ENCODE data around the gene PDZRN3. TPM values are rescaled to one million over a fixed set of nuclear protein-coding genes. Genes with fewer than 3 reads are reported as not detected.

Gene PDZRN3
- total RNA-seq, 4 donors from 2014 or later = 87.3 to 268 (median 107) TPM

- H3K4me1 ChIP-seq = peaks cover 7 to 12% of the 10 kb centered on the region in 2 donors
- no peak for DNase-seq
These were observed 131.0 kb downstream of the PDZRN3 start for GRCh38 chr3:73493543-73494308.

GRCh38 chr3:73492186-73492585 lies 132.6 kb downstream of the PDZRN3 start:
- Histone ChIP-seq H3K27ac (no peak overlapping the region), H3K4me3 (no peak overlapping the region), H3K36me3 (no peaks in the 10 kb centered on the region), H3K4me1 (peaks cover 7 to 24% of the 10 kb centered on the region in 2 donors), H3K9me3 (no peaks in the 10 kb centered on the region), H3K27me3 (no peaks in the 10 kb centered on the region)
- TF ChIP-seq CTCF (IDR thresholded peaks at IDR 0.05) (no peak), POLR2A (IDR thresholded peaks at IDR 0.05) (no peak)
- DNase-seq = no peak
- intact Hi-C loops (cut with DNase I; ENCODE audit: low total_unique reads) = no loop called here

More at GRCh38 chr3:73493543-73494308, 131.0 kb downstream of the PDZRN3 start:
- Histone ChIP-seq H3K4me3 (no peak overlapping the region), H3K36me3 (no peaks in the 10 kb centered on the region), H3K27me3 (no peaks in the 10 kb centered on the region), H3K27ac (peak overlapping the region in 1 of 2 donors; percentile 33), H3K9me3 (no peaks in the 10 kb centered on the region)
- intact Hi-C loops (cut with DNase I; ENCODE audit: low total_unique reads) = no loop called here
- no peak for TF ChIP-seq POLR2A (IDR thresholded peaks at IDR 0.05)
- no peak for TF ChIP-seq CTCF (IDR thresholded peaks at IDR 0.05)

DNA sequence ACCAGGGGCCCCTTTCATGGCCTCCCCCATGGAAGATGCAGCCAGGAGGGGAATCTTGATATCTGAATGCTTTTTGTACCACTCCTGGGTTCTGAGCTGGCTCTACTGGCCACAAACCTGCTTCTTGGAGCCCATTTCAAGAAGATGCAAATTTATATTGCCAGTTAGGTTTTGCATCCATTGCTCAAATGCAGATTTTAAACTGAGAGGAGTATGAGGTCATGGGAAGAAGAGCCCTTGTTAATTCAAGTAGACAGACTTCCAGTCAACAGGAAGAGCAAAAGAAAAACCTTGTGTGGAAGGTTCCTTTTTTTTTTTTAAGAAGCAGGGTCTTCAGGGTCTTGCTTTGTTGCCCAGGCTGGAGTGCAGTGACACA lies 133.5 kb downstream of the PDZRN3 start:
- no peak for DNase-seq
- no peak overlapping the region for H3K4me3 ChIP-seq
- H3K27ac ChIP-seq = peak overlapping the region in 1 of 2 donors; percentile 20
- H3K4me1 ChIP-seq = peaks cover 7 to 24% of the 10 kb centered on the region in 2 donors
- H3K9me3 ChIP-seq = no peaks in the 10 kb centered on the region
- H3K27me3 ChIP-seq = no peaks in the 10 kb centered on the region
- no peaks in the 10 kb centered on the region for H3K36me3 ChIP-seq
- TF ChIP-seq CTCF (IDR thresholded peaks at IDR 0.05) (no peak), POLR2A (IDR thresholded peaks at IDR 0.05) (no peak)
- intact Hi-C loops (cut with DNase I; ENCODE audit: low total_unique reads) = no loop called here

DNA sequence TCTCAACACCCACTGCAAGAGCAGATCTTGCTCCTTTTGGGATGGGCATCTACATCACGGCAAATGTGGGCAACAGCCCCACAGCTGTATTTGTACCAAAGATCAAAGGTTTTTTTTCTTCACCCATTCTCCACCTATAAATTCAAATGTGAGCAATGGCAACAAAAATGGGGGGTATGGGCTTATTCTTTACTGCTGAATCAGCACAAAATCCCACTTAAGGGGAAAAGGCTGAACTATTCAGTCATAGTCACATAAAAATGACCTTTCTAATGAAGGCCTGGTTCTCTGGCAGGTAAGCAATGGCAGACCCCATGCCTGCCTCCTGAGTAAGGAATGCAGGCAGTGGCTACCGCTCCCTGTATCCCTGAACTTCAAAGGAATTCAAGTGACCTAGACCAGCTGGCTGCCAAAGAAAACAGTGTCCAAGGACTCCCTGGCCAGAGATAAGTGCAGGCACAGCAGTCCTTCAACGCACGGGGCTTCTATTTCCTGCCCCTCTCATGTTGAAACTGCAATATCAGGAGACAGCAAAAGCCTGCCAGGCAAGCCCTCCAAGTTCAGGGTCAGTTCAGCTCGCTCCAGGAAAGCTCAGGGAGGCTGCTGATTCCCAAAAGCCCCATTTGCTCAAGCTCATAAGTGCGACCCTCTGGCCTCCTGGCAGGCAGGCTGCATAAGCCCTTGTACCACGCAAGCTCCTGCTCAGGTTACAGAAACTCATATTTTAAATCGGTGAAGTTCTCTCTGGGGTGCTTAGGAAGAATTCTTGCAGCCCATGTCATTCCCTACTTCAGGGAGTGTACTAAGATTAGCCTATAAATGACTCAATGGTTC lies 134.1 kb downstream of the PDZRN3 start:
- Histone ChIP-seq H3K36me3 (no peaks in the 10 kb centered on the region), H3K4me1 (peaks cover 7 to 24% of the 10 kb centered on the region in 2 donors), H3K27ac (peak overlapping the region in 1 of 2 donors; percentile 20), H3K4me3 (no peak overlapping the region), H3K27me3 (no peaks in the 10 kb centered on the region), H3K9me3 (no peaks in the 10 kb centered on the region)
- TF ChIP-seq CTCF (IDR thresholded peaks at IDR 0.05) (no peak), POLR2A (IDR thresholded peaks at IDR 0.05) (no peak)
- DNase-seq = no peak
- intact Hi-C loops (cut with DNase I; ENCODE audit: low total_unique reads) = no loop called here

- intact Hi-C loops (cut with DNase I; ENCODE audit: low total_unique reads) = no loop called here
- Histone ChIP-seq H3K27me3 (no peaks in the 10 kb centered on the region), H3K4me1 (peaks cover 7 to 19% of the 10 kb centered on the region in 2 donors), H3K36me3 (no peaks in the 10 kb centered on the region), H3K4me3 (no peak overlapping the region), H3K9me3 (no peaks in the 10 kb centered on the region), H3K27ac (no peak overlapping the region)
- TF ChIP-seq POLR2A (IDR thresholded peaks at IDR 0.05) (no peak), CTCF (IDR thresholded peaks at IDR 0.05) (no peak)
- no peak for DNase-seq
These were observed 138.8 kb downstream of the PDZRN3 start for GRCh38 chr3:73485877-73486330.
